GM18511 (cell line): ENCODE results near the gene MARK4.

Experiments used
- ATAC-seq: cut with Tn5 transposase; IDR thresholded peaks from one replicate; pipeline ENCODE4 v1.9.1; 2021; ENCODE audit warnings: mild to moderate bottlenecking, moderate library complexity; ENCODE audit not compliant: unreplicated experiment

Gene MARK4

DNA sequence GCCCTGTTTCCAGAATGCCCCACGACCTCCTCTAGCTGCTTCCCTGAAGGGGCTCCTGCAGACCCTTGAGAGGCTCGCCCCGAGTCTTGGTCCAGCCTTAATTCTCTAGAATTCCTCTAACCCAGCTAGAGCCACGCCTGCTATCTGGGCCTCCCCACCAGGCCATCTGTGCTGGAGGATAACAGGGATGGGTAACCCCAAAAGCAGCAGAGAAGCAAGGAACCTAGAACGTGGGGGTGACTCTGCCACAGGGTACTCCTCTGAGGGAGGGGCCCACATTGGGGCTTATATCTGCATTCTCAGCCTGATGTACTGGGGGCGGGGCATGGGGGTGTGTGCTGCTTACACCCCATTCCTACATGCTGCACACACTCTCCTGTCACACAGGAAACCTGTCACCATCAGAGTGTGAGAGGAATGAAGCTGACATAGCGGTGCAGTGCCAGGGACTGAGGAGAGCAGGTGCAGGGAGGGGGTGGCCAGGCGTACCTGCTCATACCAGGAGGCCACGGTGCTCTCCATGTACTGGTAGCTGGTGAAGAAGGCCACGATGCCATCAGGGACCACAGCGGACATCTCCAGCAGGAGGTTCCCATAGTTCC lies 103.3 kb downstream of the MARK4 start:
- no peak for ATAC-seq
